ENCODE data around the gene SP140.
"Not testable (repeated sequence)": the region's sequence is repeated elsewhere in the genome, so short reads cannot be mapped to it uniquely, and the experiment has no call there.

SP140 gene

DNA sequence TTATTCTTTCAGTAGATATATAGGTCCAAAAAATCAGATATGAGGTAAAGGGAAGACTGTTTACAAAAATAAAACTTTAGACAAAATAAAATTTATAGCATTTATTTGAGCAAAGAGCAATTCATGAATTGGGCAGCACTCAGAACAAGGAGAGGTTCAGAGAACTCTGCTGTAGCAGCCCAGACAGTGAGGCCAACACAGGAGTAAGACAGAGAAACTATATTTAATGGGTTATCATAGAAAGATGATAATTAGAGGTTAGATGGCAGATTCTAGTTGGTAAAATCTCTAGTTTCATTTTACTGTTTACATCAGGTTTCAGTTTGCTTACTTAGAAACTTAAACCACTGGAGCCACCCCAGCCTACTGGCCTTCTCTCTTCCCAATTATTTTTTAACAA, 71.4 kb downstream of the SP140 start:
- DNase-seq = no peak
- H3K9me3 Mint-ChIP-seq = peaks cover 19 to 35% of the 10 kb centered on the region in 2 donors
- peaks cover 10% of the 10 kb centered on the region for H3K4me1 Mint-ChIP-seq
- H3K4me3 Mint-ChIP-seq = no peak overlapping the region
- peak overlapping the region in 1 of 2 donors; percentile 72 for H3K27ac Mint-ChIP-seq
- no peaks in the 10 kb centered on the region for H3K27me3 Mint-ChIP-seq
- ATAC-seq = peak; percentile 56

DNA sequence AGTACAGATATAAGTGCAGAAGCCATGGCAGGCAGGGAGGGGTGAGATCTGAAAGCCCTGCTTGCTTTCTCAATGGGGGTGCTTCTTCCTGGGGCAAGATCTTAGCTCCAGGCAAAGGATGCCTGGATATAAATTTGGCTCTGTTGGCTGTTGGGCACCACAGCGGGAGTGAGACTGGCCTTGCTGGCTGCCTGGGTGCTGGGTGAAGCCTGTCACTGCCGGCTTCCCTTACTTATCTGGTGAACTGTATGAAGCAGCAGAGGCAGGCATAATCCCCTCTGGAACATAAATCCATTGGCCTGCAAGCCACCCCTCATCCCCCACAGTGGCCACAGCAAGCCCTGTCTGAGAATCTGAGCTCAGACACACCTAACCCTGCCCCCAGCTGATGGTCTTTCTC, 74.1 kb downstream of the SP140 start:
- Mint-ChIP-seq H3K4me1 (peaks cover 10% of the 10 kb centered on the region), H3K27ac (no peak overlapping the region), H3K9me3 (peaks cover 38 to 62% of the 10 kb centered on the region in 2 donors), H3K27me3 (no peaks in the 10 kb centered on the region), H3K4me3 (no peak overlapping the region)
- ATAC-seq (no peak), DNase-seq (no peak)

DNA sequence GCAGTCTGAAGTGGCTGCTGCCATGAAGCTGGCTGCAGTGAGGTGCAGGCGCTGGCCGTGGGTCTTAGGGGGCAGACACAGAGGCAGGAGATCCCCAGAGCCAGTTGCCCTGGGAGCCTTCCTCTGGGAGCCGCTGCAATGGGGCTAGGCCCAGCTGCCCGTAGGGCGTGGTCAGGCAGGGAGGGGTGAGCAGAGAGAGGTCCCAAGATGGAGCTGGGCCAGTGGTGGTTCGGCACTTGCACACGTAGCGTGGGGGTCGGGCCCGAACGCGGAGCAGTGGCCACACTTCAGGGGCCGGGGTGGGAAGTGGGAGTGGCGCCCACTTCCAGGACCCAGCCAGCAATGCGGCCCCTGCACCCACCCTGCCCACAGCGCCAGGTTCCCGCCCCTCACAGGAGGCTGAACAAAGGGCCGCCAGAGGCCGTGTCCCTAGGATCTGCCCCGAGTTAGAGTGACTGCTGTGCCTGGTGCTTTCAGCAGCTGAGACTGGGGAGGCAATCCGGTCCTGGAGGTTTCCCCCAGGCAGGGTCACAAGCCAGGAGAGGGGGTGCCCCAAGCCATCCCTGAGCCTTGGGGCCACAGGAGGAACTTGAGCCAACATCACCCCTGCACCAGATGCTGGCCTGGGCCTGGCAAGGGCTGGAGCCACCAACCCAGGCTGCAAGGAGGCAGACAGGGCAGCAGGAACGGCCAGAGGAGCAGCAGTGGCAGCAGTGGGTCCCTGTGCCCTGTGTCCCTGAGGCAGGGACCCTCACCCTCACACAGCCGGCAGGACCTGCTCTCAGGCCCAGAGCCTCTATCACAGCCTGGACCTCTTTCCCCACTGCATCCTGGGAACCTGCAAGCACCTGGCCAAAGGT, 80.1 kb downstream of the SP140 start:
- H3K27ac Mint-ChIP-seq = peak overlapping the region in 1 of 2 donors; percentile 71
- no peaks in the 10 kb centered on the region for H3K27me3 Mint-ChIP-seq
- ATAC-seq (peak; percentile 28), DNase-seq (no peak)
- H3K4me3 Mint-ChIP-seq = no peak overlapping the region
- peaks cover 15% of the 10 kb centered on the region for H3K4me1 Mint-ChIP-seq
- peaks cover 28 to 44% of the 10 kb centered on the region in 2 donors for H3K9me3 Mint-ChIP-seq

DNA sequence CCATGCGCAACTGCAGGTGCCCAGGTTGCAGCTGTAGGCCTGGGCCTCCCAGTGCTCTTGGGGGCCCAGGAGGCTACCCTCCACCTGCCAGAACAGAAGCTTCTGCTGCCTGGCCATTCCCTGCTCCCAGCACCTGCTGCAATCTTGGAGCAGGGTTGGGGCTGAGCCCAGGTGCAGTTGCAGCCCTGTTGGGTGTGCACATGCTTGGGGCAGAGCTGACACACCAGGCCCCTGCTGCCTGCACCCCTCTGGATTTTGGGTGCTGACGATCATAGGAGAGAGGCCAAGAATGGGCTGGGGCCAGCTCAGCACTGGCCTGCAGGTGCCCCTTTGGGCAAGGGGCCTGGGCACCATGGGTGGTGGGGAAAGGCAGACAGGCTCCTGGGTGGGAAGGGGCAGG, 80.9 kb downstream of the SP140 start:
- Mint-ChIP-seq H3K4me1 (peaks cover 17% of the 10 kb centered on the region), H3K27ac (peak overlapping the region in 1 of 2 donors; percentile 54)
- peak; percentile 20 for ATAC-seq

GRCh38 chr2:230307485-230307884, 81.9 kb downstream of the SP140 start:
- ATAC-seq = no peak
- peaks cover 20% of the 10 kb centered on the region for H3K4me1 Mint-ChIP-seq
- peak overlapping the region in 1 of 2 donors; percentile 48 for H3K27ac Mint-ChIP-seq
- H3K27me3 Mint-ChIP-seq = no peaks in the 10 kb centered on the region
- no peak overlapping the region for H3K4me3 Mint-ChIP-seq
- no peak for DNase-seq
- peaks cover 16 to 29% of the 10 kb centered on the region in 2 donors for H3K9me3 Mint-ChIP-seq

More for the DNA sequence above, 80.9 kb downstream of the SP140 start:
- DNase-seq = no peak
- H3K27me3 Mint-ChIP-seq = no peaks in the 10 kb centered on the region
- peaks cover 22 to 39% of the 10 kb centered on the region in 2 donors for H3K9me3 Mint-ChIP-seq
- no peak overlapping the region for H3K4me3 Mint-ChIP-seq

DNA sequence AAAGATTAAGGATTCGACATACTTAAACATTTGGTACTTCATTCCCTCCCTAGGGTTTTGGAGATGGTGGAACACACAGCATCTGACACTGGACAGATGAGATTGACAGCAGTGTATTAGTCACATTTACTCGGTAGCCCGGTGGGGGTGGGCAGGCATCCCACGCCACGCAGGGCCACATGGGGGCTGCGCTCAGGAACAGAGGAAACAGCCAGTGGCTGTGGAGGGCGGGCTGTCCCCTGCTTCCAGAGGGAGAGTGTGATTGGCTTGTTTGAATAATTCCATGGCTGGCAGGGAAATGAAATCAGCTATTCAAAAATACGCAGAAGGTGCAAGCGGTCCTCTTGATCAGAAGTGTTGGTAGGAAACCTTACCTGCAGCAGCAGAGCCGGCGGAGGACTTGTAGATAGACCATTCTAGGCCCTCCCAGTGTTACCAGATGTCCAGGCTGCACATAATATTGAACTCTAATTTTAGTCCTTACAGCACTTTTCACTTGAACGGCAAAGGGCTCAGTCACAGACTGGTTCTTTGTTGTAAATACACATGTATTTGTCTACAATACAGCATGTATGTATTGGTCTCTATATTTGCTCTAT, 83.0 kb downstream of the SP140 start:
- H3K4me3 Mint-ChIP-seq = no peak overlapping the region
- ATAC-seq = no peak
- DNase-seq = no peak
- peaks cover 7 to 19% of the 10 kb centered on the region in 2 donors for H3K9me3 Mint-ChIP-seq
- no peaks in the 10 kb centered on the region for H3K27me3 Mint-ChIP-seq
- H3K4me1 Mint-ChIP-seq = peaks cover 20% of the 10 kb centered on the region
- no peak overlapping the region for H3K27ac Mint-ChIP-seq

DNA sequence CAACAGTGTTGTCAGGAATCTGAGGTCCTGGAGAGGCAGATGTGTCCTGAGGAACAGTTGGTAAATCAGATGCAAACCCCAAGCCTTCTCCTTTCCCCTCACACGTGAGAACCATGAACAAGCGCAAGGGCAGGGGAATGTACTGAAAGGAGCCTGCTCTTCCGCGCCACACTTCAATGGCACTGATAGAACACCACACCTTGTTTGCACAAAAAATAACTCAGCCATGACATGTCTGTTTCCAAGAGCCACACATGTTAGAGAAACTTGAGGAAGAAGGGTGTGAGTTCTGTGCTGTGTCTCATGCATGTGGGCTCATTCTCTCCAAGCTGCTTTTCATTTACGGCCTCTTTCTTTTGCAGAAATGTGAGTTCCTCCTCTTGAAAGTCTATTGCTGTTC, 85.3 kb downstream of the SP140 start:
- peaks cover 20% of the 10 kb centered on the region for H3K4me1 Mint-ChIP-seq
- ATAC-seq, H3K27me3 Mint-ChIP-seq, H3K4me3 Mint-ChIP-seq, H3K27ac Mint-ChIP-seq, H3K9me3 Mint-ChIP-seq, DNase-seq: not testable (repeated sequence)

DNA sequence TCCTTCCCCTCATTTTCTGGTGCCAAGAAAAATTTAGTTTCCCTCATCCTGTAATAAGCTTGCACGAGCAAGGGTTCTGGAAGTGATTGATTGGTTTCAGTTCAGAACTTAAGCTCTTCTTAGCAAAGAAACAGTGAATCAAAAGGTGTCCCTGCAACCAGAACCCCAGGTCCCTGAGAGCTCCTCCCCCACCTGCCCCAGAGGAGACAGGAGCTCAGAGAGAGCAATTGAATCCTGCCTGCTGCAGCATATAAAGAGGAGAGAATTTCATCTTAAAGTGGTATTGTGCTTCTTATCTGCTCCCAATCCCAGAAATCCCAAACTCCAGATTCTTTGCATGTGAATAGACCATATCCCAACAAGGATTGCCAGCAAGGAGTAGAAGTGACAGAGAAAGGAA, 86.1 kb downstream of the SP140 start:
- peaks cover 20% of the 10 kb centered on the region for H3K4me1 Mint-ChIP-seq
- ATAC-seq, H3K27ac Mint-ChIP-seq, H3K27me3 Mint-ChIP-seq, H3K4me3 Mint-ChIP-seq, H3K9me3 Mint-ChIP-seq, DNase-seq: not testable (repeated sequence)

GRCh38 chr2:230312638-230313037, 87.1 kb downstream of the SP140 start:
- Mint-ChIP-seq H3K27ac (no peak overlapping the region), H3K27me3 (no peaks in the 10 kb centered on the region), H3K4me3 (no peak overlapping the region), H3K9me3 (peaks cover 0 to 7% of the 10 kb centered on the region in 2 donors), H3K4me1 (peaks cover 26% of the 10 kb centered on the region)
- DNase-seq (no peak), ATAC-seq (no peak)

GRCh38 chr2:230317366-230317765, 91.8 kb downstream of the SP140 start:
- no peak for DNase-seq
- H3K4me3 Mint-ChIP-seq = no peak overlapping the region
- H3K9me3 Mint-ChIP-seq = peaks cover 6 to 9% of the 10 kb centered on the region in 2 donors
- no peaks in the 10 kb centered on the region for H3K27me3 Mint-ChIP-seq
- peaks cover 48% of the 10 kb centered on the region for H3K4me1 Mint-ChIP-seq
- ATAC-seq = no peak
- H3K27ac Mint-ChIP-seq = no peak overlapping the region

- H3K9me3 Mint-ChIP-seq = peaks cover 16 to 20% of the 10 kb centered on the region in 2 donors
- no peaks in the 10 kb centered on the region for H3K27me3 Mint-ChIP-seq
- DNase-seq = no peak
- peak overlapping the region; percentile 71 to 76 for H3K4me3 Mint-ChIP-seq
- peak; percentile 38 for ATAC-seq
- H3K27ac Mint-ChIP-seq = peak overlapping the region; percentile 91 to 96
- peaks cover 59% of the 10 kb centered on the region for H3K4me1 Mint-ChIP-seq
These were observed 92.9 kb downstream of the SP140 start for GRCh38 chr2:230318190-230319121.

DNA sequence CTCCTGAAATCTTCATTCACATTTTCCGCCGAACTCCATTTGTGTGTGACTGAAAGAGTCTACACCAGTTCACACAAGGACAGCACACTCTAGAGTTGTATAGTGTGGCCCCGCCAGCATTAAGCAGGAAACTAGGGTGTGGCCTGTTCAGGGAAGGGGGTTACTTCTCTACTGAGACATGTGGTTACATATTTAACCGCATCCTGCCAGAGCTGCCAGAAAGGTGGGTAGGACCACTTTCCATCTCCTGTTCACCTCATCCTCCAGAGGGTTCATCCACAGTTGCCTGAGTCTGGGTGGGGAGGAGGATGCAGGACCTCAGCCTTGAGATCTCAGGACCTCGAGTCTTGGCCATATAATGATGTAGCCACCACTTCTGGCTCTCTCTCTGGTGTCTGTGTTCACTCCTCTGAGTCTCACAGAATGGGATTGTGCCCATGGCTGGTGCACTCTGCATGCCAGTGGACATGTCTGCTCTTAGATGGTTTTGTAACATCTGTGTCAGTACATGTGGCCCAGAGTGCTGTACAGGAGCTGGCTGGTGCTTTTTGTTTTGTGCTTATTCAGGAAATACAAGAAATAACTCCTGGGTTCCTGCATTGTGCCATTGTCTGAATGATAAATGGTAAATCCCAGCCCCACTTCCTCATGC, 93.8 kb downstream of the SP140 start:
- H3K4me1 Mint-ChIP-seq = peaks cover 67% of the 10 kb centered on the region
- H3K4me3 Mint-ChIP-seq = peak overlapping the region; percentile 54 to 76
- peak overlapping the region; percentile 65 to 91 for H3K27ac Mint-ChIP-seq
- DNase-seq (peak; percentile 70 to 83), ATAC-seq (peak; percentile 98)
- no peaks in the 10 kb centered on the region for H3K27me3 Mint-ChIP-seq
- peaks cover 16 to 18% of the 10 kb centered on the region in 2 donors for H3K9me3 Mint-ChIP-seq

DNA sequence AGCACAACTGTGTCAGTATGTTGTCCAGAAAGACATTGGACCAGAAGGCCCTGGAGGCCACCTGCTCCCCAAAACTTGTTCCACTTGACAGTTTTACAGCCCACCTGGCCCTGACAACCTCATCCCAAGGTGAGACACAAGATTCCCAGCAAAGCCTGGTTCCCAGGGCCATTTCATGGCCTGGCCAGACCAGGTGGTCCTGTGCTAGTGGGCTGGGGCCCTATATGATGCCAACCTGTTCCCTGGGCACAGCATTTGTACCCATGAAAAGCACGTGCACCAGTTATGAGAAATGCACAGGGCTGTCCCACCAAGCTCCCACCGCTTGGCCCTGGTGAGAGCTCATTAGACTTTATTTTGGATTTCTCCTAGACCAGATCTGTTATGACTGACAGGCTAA, 95.5 kb downstream of the SP140 start:
- Mint-ChIP-seq H3K27ac (no peak overlapping the region), H3K27me3 (no peaks in the 10 kb centered on the region), H3K4me1 (peaks cover 84% of the 10 kb centered on the region), H3K4me3 (no peak overlapping the region), H3K9me3 (peaks cover 16% of the 10 kb centered on the region in 2 donors)
- no peak for ATAC-seq
- no peak for DNase-seq

- Mint-ChIP-seq H3K9me3 (peaks cover 16% of the 10 kb centered on the region in 2 donors), H3K4me3 (no peak overlapping the region), H3K4me1 (peaks cover 88% of the 10 kb centered on the region), H3K27ac (peak overlapping the region in 1 of 2 donors; percentile 37), H3K27me3 (no peaks in the 10 kb centered on the region)
- DNase-seq (no peak), ATAC-seq (no peak)
These were observed 97.2 kb downstream of the SP140 start for GRCh38 chr2:230322561-230323384.

Data from stimulated activated naive CD8-positive, alpha-beta T cell treated with anti-CD3 and anti-CD28 coated beads, Interleukin-15, amount 100 ng/mL, for 72 hours (primary cell).